GM12878 (cell line): ENCODE data around the gene DTNA. TPM values are rescaled to one million over a fixed set of nuclear protein-coding genes. Genes with fewer than 3 reads are reported as not detected.

Source experiments
- ATAC-seq: fragments of 200-7000 bp; cut with Tn5 transposase; 3 replicates; pipeline ENCODE4 v1.9.1; 2020; ENCODE audit warnings: mild to moderate bottlenecking, moderate library complexity
- BruUV-seq: library from RNA; stranded (reverse); fragments of 400-500 nt; replicated peaks from 2 replicates; lab custom pipeline; 2021; lab: Mats Ljungman, UMichigan
- CTCF ChIA-PET: fragments of 300-600 bp; sonication (Branson Sonifier 250); formaldehyde crosslinking; extraction: SDS; loops from one replicate; lab custom pipeline; 2021; ENCODE audit warnings: inconsistent platforms; lab: Yijun Ruan, JAX
- POLR2A ChIA-PET: fragments of 350-600 bp; formaldehyde crosslinking; extraction: SDS; loops from one replicate; lab custom pipeline; 2021; ENCODE audit warnings: inconsistent platforms; lab: Charles Lee
- RAD21 ChIA-PET: fragments of 300-600 bp; sonication (Branson Sonifier 250); formaldehyde crosslinking; loops from one replicate; lab custom pipeline; 2023; ENCODE audit warnings: antibody characterized with exemption; ENCODE audit not compliant: unreplicated experiment; lab: Charles Lee
- SMC1A ChIA-PET: fragments of 300-600 bp; sonication (Branson Sonifier 250); formaldehyde crosslinking; loops from one replicate; lab custom pipeline; 2023; ENCODE audit not compliant: unreplicated experiment, uncharacterized antibody; lab: Charles Lee
- DNase-seq: peaks from one replicate; pipeline ENCODE4 v3.0.0-alpha.2; 2011; ENCODE audit warnings: low read depth, low spot score
- FAIRE-seq: peaks from 3 replicates; lab custom pipeline; 2011; peaks lifted over from hg19 to GRCh38; lab: Jason Lieb, UNC
- H2AFZ ChIP-seq: 2 replicates; pipeline ENCODE4 v1.6.0; 2011; ENCODE audit warnings: low read depth, low read length, control low read depth; ENCODE audit not compliant: control insufficient read depth
- H3K27ac ChIP-seq: 2 replicates; pipeline ENCODE4 v1.5.1; 2011; ENCODE audit warnings: control low read depth; ENCODE audit not compliant: control insufficient read depth, insufficient read depth
- H3K27me3 ChIP-seq, 2 experiments: replicated peaks in 1 of 2; 2 replicates each; pipeline versions ENCODE4 v1.6.0 to v1.6.1; 2011; ENCODE audit warnings: low read length in 1 of 2; ENCODE audit not compliant: control insufficient read depth in 2 of 2, insufficient read depth in 2 of 2
- H3K36me3 ChIP-seq, 2 experiments: 2 replicates each; pipeline ENCODE4 v1.5.1; 2011; ENCODE audit warnings: low read length in 1 of 2; ENCODE audit not compliant: control insufficient read depth in 2 of 2, insufficient read depth in 2 of 2
- H3K4me1 ChIP-seq: 2 replicates; pipeline ENCODE4 v1.6.1; 2011; ENCODE audit warnings: mild to moderate bottlenecking, low read length, moderate library complexity, mixed read lengths; ENCODE audit not compliant: control insufficient read depth, insufficient read depth
- H3K4me2 ChIP-seq: 2 replicates; pipeline ENCODE4 v1.6.0; 2011; ENCODE audit warnings: control low read depth; ENCODE audit not compliant: control insufficient read depth, insufficient read depth
- H3K4me3 ChIP-seq: fragments of 200-600 bp; sonication (generic); 2 replicates; pipeline ENCODE4 v1.5.1; 2016
- H3K79me2 ChIP-seq: 2 replicates; pipeline ENCODE4 v1.6.0; 2011; ENCODE audit warnings: low read length; ENCODE audit not compliant: control insufficient read depth, insufficient read depth
- H3K9ac ChIP-seq: 2 replicates; pipeline ENCODE4 v1.8.0; 2011; ENCODE audit warnings: low read length, control low read depth, mixed read lengths; ENCODE audit not compliant: control insufficient read depth, insufficient read depth
- H3K9me3 ChIP-seq: replicated peaks from 3 replicates; pipeline ENCODE4 v1.5.1; 2011; ENCODE audit warnings: mild to moderate bottlenecking, low read length; ENCODE audit not compliant: control insufficient read depth, insufficient read depth
- H4K20me1 ChIP-seq: 2 replicates; pipeline ENCODE4 v1.6.0; 2011; ENCODE audit not compliant: control insufficient read depth, insufficient read depth
- ELK1 ChIP-seq: IDR thresholded peaks from 2 replicates; pipeline ENCODE4 v1.6.1; 2012; ENCODE audit warnings: low read depth, low read length, improper control_type of control experiment
- HDGF ChIP-seq: fragments of 450-650 bp; IDR thresholded peaks from 2 replicates; pipeline ENCODE4 v1.6.1; 2016; ENCODE audit warnings: antibody characterized with exemption
- TAF1 ChIP-seq: IDR thresholded peaks from 2 replicates; pipeline ENCODE4 v1.6.1; 2011; ENCODE audit warnings: mild to moderate bottlenecking, low read depth, low read length, borderline replicate concordance
- ZNF207 ChIP-seq: fragments of 450-650 bp; IDR thresholded peaks from 2 replicates; pipeline ENCODE4 v1.6.1; 2014; ENCODE audit warnings: antibody characterized with exemption, mild to moderate bottlenecking, borderline replicate concordance
- ZNF592 ChIP-seq: fragments of 450-650 bp; IDR thresholded peaks from 2 replicates; pipeline ENCODE4 v1.6.1; 2017; ENCODE audit warnings: mild to moderate bottlenecking, moderate library complexity
- ZNF622 ChIP-seq: fragments of 450-650 bp; IDR thresholded peaks from 2 replicates; pipeline ENCODE4 v1.6.1; 2017; ENCODE audit warnings: mild to moderate bottlenecking, inconsistent platforms
- WGBS: methylation state at CpG from one replicate; pipeline ENCODE4 v1.1.6; 2016; ENCODE audit warnings: low lambda C conversion rate; ENCODE audit not compliant: insufficient replicate concordance, insufficient coverage; ENCODE audit errors: missing lambda C conversion rate; 5-methylcytosine and 5-hydroxymethylcytosine counted together
- in situ Hi-C: fragments of 300-500 bp; cut with MboI; formaldehyde crosslinking; loops from 9 replicates; pipeline ENCODE4 v1.14.3; 2018; ENCODE audit warnings: mixed read lengths
- intact Hi-C: fragments of 100-400 bp; cut with micrococcal nuclease; formaldehyde crosslinking; loops from one replicate; pipeline ENCODE4 v1.14.2; 2022; ENCODE audit not compliant: unreplicated experiment
- polyA plus RNA-seq, 11 experiments: library from polyadenylated mRNA; depleted of rRNA in 4 of 11; unstranded in 6 of 11; stranded (reverse) in 5 of 11; fragments of >200 nt; fragmentation: Nextera tagmentation in 4 of 11; fragmentation: Illumina TruSeq in 1 of 11; extraction: Ambion mirVana in 4 of 11; extraction: Trizol in 1 of 11; gene quantifications; 1 replicate in 1 of 11; 2 replicates in 10 of 11; pipeline versions ENCODE4 v1.2.1 to v1.2.3, GENCODE V29; 2011 to 2016; ENCODE audit warnings: inconsistent platforms in 2 of 11, missing spikeins in 2 of 11, low read depth in 1 of 11
- total RNA-seq, 4 experiments: library from RNA; depleted of rRNA in 3 of 4; stranded (reverse); fragments of >200 nt in 3 of 4; fragmentation: Illumina TruSeq in 1 of 4; extraction: Trizol in 1 of 4; gene quantifications; 2 replicates each; pipeline versions ENCODE4 v1.2.1 to v1.2.3, GENCODE V29; 2013 to 2021
- TF ChIP-seq, protein P1 (sequence below): fragments of 150-350 bp; IDR thresholded peaks from 2 replicates; pipeline ENCODE4 v1.6.1; 2016; ENCODE audit warnings: low read depth, low read length
- TF ChIP-seq, protein P2 (sequence below): IDR thresholded peaks from 2 replicates; pipeline ENCODE4 v1.6.1; 2011; ENCODE audit warnings: low read depth, low read length, improper control_type of control experiment, borderline replicate concordance

The DTNA gene
- total and polyA plus RNA-seq, 10 of the 15 experiments (the other 5 are each of a cell fraction or from before 2014, with no cell fraction given): 0.26 to 8.6 (median 0.53) TPM

DNA sequence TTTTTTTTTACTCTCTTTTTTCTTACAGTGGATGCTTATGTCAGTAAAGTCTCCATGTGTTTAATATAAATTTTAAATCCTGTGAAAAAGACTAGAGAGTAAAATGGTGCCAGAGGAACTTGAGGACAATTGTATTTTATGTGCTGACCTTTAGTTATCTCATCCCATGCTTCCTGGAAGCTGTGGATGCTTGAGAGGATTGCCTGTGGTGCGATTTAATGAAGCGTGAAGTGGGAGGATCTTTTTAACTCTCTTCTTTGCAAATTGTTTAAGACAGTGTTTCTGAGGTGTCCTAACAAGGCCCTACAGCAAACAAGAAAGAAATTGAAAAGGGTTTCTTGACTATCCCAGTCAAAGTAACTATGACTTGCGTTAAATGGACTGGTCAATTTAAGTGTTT lies 84.2 kb downstream of the DTNA start:
- Histone ChIP-seq H3K4me3 (no peak overlapping the region), H3K4me2 (no peak overlapping the region), H2AFZ (no peak overlapping the region), H3K79me2 (no peaks in the 10 kb centered on the region), H3K4me1 (no peaks in the 10 kb centered on the region), H3K27me3 (no peaks in the 10 kb centered on the region), H3K9me3 (no peaks in the 10 kb centered on the region), H3K27ac (no peak overlapping the region), H4K20me1 (no peaks in the 10 kb centered on the region), H3K9ac (no peak overlapping the region), H3K36me3 (no peaks in the 10 kb centered on the region)
- BruUV-seq: no TSS peak
- DNase-seq (no peak), FAIRE-seq (no peak), ATAC-seq (no peak)
- ChIA-PET CTCF (interaction anchor here (1.7 kb wide), 1 partner anchor 11 kb away, joined by 5 read pairs; no protein-coding TSS in a partner anchor), POLR2A (no interaction called here), RAD21 (interaction anchor here (1.9 kb wide), 1 partner anchor 133 kb away, joined by 7 read pairs; no protein-coding TSS in a partner anchor), SMC1A (interaction anchor here (1.6 to 3.0 kb wide), 2 partner anchors 9 to 14 kb away, joined by 3 to 9 read pairs; no protein-coding TSS in a partner anchor)
- WGBS: 33% methylated on average over 3 of the region's 3 CpGs
- intact Hi-C loops (no loop called here), in situ Hi-C loops (loop anchor here (5.0 to 25.0 kb wide), 3 partner anchors 130 to 957 kb away; no protein-coding TSS in a partner anchor)
- TF ChIP-seq, protein P1, sequence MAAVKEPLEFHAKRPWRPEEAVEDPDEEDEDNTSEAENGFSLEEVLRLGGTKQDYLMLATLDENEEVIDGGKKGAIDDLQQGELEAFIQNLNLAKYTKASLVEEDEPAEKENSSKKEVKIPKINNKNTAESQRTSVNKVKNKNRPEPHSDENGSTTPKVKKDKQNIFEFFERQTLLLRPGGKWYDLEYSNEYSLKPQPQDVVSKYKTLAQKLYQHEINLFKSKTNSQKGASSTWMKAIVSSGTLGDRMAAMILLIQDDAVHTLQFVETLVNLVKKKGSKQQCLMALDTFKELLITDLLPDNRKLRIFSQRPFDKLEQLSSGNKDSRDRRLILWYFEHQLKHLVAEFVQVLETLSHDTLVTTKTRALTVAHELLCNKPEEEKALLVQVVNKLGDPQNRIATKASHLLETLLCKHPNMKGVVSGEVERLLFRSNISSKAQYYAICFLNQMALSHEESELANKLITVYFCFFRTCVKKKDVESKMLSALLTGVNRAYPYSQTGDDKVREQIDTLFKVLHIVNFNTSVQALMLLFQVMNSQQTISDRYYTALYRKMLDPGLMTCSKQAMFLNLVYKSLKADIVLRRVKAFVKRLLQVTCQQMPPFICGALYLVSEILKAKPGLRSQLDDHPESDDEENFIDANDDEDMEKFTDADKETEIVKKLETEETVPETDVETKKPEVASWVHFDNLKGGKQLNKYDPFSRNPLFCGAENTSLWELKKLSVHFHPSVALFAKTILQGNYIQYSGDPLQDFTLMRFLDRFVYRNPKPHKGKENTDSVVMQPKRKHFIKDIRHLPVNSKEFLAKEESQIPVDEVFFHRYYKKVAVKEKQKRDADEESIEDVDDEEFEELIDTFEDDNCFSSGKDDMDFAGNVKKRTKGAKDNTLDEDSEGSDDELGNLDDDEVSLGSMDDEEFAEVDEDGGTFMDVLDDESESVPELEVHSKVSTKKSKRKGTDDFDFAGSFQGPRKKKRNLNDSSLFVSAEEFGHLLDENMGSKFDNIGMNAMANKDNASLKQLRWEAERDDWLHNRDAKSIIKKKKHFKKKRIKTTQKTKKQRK: no peak
- no peak for TF ChIP-seq HDGF
- TF ChIP-seq ZNF207: no peak
- no peak for TF ChIP-seq ZNF622
- TF ChIP-seq TAF1: no peak
- TF ChIP-seq ZNF592: no peak
- no peak for TF ChIP-seq ELK1
- TF ChIP-seq, protein P2, sequence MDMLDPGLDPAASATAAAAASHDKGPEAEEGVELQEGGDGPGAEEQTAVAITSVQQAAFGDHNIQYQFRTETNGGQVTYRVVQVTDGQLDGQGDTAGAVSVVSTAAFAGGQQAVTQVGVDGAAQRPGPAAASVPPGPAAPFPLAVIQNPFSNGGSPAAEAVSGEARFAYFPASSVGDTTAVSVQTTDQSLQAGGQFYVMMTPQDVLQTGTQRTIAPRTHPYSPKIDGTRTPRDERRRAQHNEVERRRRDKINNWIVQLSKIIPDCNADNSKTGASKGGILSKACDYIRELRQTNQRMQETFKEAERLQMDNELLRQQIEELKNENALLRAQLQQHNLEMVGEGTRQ: no peak
